K562 (cell line): ENCODE measurements around the gene WDHD1.

ENCODE experiments used
- CTCF ChIP-seq, 3 experiments: IDR thresholded peaks in 2 of 3; conservative IDR thresholded peaks in 1 of 3; 2 replicates each; pipeline ENCODE4 v1.5.1; 2011 to 2012; ENCODE audit warnings: low read length in 3 of 3, mild to moderate bottlenecking in 3 of 3, control low read depth in 2 of 3, improper control_type of control experiment in 1 of 3, inconsistent platforms in 1 of 3, low read depth in 1 of 3, mixed read lengths in 1 of 3, moderate library complexity in 1 of 3; ENCODE audit not compliant: insufficient read depth in 2 of 3
- GMEB1 ChIP-seq: fragments of 250-450 bp; sonication (Bioruptor Pico); IDR thresholded peaks from 2 replicates; pipeline ENCODE4 v1.4.0; 2020; ENCODE audit warnings: mild to moderate bottlenecking
- MAX ChIP-seq: sonication (generic); formaldehyde crosslinking; IDR thresholded peaks from 2 replicates; pipeline ENCODE4 v1.9.0; 2022; ENCODE audit warnings: mild to moderate bottlenecking, missing genetic modification reagents
- POLR2A ChIP-seq: fragments of 450-650 bp; conservative IDR thresholded peaks from 2 replicates; pipeline ENCODE4 v1.6.1; 2016
- RERE ChIP-seq: sonication (generic); formaldehyde crosslinking; IDR thresholded peaks from 2 replicates; pipeline ENCODE4 v1.8.0; 2023; ENCODE audit warnings: missing genetic modification reagents, mild to moderate bottlenecking, borderline replicate concordance
- REST ChIP-seq, 2 experiments: fragments of 450-650 bp; formaldehyde crosslinking in 1 of 2; IDR thresholded peaks; 2 replicates each; pipeline versions ENCODE4 v1.4.0 to v1.6.1; 2014 to 2020; ENCODE audit warnings: mild to moderate bottlenecking in 2 of 2, borderline replicate concordance in 1 of 2, low read depth in 1 of 2
- ZBTB8A ChIP-seq: fragments of 450-650 bp; IDR thresholded peaks from 2 replicates; pipeline ENCODE4 v1.6.1; 2018; ENCODE audit warnings: mild to moderate bottlenecking, moderate library complexity; ENCODE audit not compliant: partially characterized antibody

- TF ChIP-seq POLR2A = no peak
- TF ChIP-seq CTCF (IDR thresholded peaks at IDR 0.05 in 2 of 3, conservative IDR thresholded peaks at IDR 0.05 in 1 of 3; ENCODE audit: insufficient read depth in 2 of 3, low read depth in 1 of 3, low read length in 3 of 3) = no peak
- no peak for TF ChIP-seq REST (IDR thresholded peaks at IDR 0.05; ENCODE audit: borderline replicate concordance)
- TF ChIP-seq REST (CRISPR knock-in tag; IDR thresholded peaks at IDR 0.05; ENCODE audit: low read depth) = no peak
- no peak for TF ChIP-seq RERE
- no peak for TF ChIP-seq GMEB1 (CRISPR knock-in tag)
- no peak for TF ChIP-seq MAX (CRISPR knock-in tag)
- no peak for TF ChIP-seq ZBTB8A
Measured at GRCh38 chr14:54931101-54931500, 95.8 kb downstream of the WDHD1 start.
